Measurements from ENCODE around the gene THBS2.

The THBS2 gene

GRCh38 chr6:169233181-169233580 is 20.5 kb downstream of the THBS2 start:
- Mint-ChIP-seq H3K9me3 (peaks cover 13% of the 10 kb centered on the region), H3K27ac (no peak overlapping the region), H3K4me3 (no peak overlapping the region), H3K4me1 (peaks cover 14% of the 10 kb centered on the region), H3K36me3 (peaks cover 7% of the 10 kb centered on the region)
- DNase-seq (ENCODE audit: low spot score in 2 of 2) (no peak), ATAC-seq (no peak)

GRCh38 chr6:169232507-169232931 is 21.1 kb downstream of the THBS2 start:
- H3K27ac Mint-ChIP-seq: no peak overlapping the region
- DNase-seq (ENCODE audit: low spot score in 2 of 2) (no peak), ATAC-seq (no peak)

GRCh38 chr6:169231790-169232506 is 21.7 kb downstream of the THBS2 start:
- Mint-ChIP-seq H3K9me3 (peaks cover 13% of the 10 kb centered on the region), H3K4me3 (no peak overlapping the region), H3K4me1 (peaks cover 14% of the 10 kb centered on the region)

More at GRCh38 chr6:169232507-169232931, 21.1 kb downstream of the THBS2 start:
- Mint-ChIP-seq H3K4me1 (peaks cover 14% of the 10 kb centered on the region), H3K36me3 (peaks cover 7% of the 10 kb centered on the region), H3K4me3 (no peak overlapping the region), H3K9me3 (peaks cover 13% of the 10 kb centered on the region)

DNA sequence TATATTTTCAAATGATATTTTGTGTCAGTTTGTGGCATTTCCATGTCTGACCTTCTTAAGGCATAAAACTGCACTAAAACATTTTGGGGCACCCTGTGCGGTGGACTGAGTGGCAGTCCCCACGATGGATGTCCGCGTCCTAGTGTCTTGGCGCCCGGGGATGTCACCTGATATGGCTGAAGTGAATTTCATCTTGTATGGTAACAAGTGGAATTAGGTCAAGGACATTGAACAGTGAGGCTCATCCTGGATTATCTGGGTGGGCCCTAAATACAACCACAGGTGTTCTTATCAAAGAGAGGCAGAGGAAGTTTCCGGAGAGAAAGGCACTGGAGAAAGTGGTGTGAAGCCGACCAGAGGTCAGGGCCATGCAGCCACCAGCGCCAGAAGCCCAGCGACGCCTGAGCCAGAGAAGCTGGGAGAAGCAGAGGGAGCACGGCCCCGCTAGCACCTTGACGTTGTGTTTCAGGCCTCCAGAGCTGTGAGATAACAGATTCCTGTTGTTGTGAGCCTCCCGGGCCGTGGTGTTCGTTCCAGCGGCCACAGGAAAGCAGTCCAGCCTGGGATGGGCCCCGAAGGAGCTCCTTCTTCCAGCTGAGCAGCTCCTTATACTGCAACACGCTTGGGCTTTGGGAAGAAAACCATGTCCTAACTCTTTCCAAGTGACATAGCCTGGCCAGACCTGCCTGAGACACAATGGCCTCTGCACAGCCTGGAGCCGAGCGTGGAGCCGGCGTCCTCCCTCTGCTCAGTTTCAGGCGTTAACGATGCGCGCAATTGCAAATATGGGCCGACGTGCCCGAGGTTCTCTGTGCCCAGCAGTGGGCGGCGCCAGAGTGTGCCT is 22.5 kb downstream of the THBS2 start:
- H3K9me3 Mint-ChIP-seq: peaks cover 13% of the 10 kb centered on the region
- peaks cover 7% of the 10 kb centered on the region for H3K36me3 Mint-ChIP-seq
- H3K4me1 Mint-ChIP-seq: peaks cover 14% of the 10 kb centered on the region

More at GRCh38 chr6:169231790-169232506, 21.7 kb downstream of the THBS2 start:
- no peak for DNase-seq (ENCODE audit: low spot score in 2 of 2)
- H3K36me3 Mint-ChIP-seq: peaks cover 7% of the 10 kb centered on the region
- H3K27ac Mint-ChIP-seq: no peak overlapping the region
- ATAC-seq: no peak

DNA sequence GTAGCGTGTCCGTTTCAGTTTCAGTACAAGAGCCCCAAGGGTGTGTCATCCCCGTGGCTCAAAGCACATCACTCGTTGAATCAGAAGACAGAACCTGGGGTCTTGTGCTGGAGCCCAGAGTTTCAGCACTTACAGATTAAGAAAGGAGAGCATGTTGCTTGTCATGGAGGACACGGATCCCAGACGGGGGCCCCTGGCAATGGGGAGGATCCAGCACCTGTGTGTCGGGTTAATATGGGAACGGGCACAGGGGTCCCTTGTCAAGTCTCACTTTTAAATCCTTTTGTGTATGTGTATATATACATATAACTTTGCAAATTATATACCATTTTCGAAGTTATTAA is 23.4 kb downstream of the THBS2 start:
- H3K4me3 Mint-ChIP-seq: no peak overlapping the region
- peaks cover 14% of the 10 kb centered on the region for H3K4me1 Mint-ChIP-seq
- ATAC-seq (no peak), DNase-seq (ENCODE audit: low spot score in 2 of 2) (no peak)
- H3K27ac Mint-ChIP-seq: no peak overlapping the region
- H3K9me3 Mint-ChIP-seq: peaks cover 13% of the 10 kb centered on the region
- peaks cover 7% of the 10 kb centered on the region for H3K36me3 Mint-ChIP-seq

More for the DNA sequence above, 22.5 kb downstream of the THBS2 start:
- DNase-seq (ENCODE audit: low spot score in 2 of 2) (no peak), ATAC-seq (no peak)
- Mint-ChIP-seq H3K4me3 (no peak overlapping the region), H3K27ac (no peak overlapping the region)

DNA sequence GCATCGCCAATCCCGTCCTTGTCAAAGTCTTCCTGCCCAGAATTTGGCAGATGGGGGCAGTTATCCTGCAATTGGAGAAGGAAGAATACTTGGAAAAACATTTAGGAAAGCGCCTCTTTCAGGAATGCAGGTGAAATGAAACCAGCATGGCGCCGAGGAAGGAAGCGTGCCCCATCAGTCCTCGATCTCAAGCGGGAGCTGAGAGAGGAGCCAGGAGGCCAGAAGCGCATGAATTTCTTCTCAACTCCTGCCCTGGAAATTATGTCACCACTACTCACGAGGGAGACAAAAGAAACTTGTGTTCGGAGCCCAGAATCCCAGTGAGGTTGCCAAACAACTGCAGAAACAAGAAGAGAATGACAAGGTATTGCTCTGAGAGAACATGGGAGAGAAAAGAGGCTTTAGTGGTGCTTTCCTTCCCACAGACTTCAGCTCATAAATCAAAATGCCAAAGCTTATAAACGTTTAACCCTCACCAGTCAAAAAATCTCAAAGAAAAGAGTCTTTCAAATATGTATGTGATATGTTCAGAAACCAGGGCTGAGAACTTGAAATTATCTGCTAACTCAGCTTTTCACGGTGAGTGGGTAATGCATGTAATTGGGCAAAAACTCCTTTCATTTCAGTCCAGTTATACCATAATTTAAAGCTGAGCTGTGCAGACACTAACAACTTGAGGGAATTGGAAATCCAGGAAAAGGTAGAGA is 23.9 kb downstream of the THBS2 start:
- ATAC-seq (no peak), DNase-seq (ENCODE audit: low spot score in 2 of 2) (no peak)

GRCh38 chr6:169227116-169227515 is 26.5 kb downstream of the THBS2 start:
- Mint-ChIP-seq H3K4me3 (no peak overlapping the region), H3K27ac (no peak overlapping the region), H3K9me3 (no peaks in the 10 kb centered on the region), H3K4me1 (no peaks in the 10 kb centered on the region), H3K36me3 (no peaks in the 10 kb centered on the region)
- DNase-seq (ENCODE audit: low spot score in 2 of 2): no peak
- no peak for ATAC-seq

More for the DNA sequence above, 23.9 kb downstream of the THBS2 start:
- H3K9me3 Mint-ChIP-seq: peaks cover 13% of the 10 kb centered on the region
- H3K4me3 Mint-ChIP-seq: no peak overlapping the region
- H3K36me3 Mint-ChIP-seq: peaks cover 7% of the 10 kb centered on the region
- H3K4me1 Mint-ChIP-seq: peaks cover 14% of the 10 kb centered on the region
- H3K27ac Mint-ChIP-seq: no peak overlapping the region

DNA sequence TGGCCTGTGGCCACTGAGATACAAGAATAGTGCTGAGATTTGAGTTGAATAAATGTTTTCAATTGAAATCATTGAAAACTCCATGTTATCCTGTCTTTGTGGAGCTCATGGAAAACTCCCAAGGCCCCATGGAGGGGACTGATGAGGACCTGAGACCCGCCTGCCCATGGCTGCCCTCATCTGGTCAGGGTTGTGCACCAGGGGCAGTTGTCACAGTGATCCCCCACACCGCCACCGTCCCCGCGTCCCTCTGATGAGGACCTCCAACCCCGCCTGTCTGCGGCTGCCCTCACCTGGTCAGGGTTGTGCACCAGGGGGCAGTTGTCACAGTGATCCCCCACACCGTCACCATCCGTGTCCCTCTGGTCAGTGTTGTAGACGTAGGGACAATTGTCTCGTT is 27.8 kb downstream of the THBS2 start:
- Mint-ChIP-seq H3K36me3 (no peaks in the 10 kb centered on the region), H3K4me3 (no peak overlapping the region), H3K27ac (no peak overlapping the region), H3K4me1 (no peaks in the 10 kb centered on the region), H3K9me3 (no peaks in the 10 kb centered on the region)
- DNase-seq (ENCODE audit: low spot score in 2 of 2) (no peak), ATAC-seq (no peak)

DNA sequence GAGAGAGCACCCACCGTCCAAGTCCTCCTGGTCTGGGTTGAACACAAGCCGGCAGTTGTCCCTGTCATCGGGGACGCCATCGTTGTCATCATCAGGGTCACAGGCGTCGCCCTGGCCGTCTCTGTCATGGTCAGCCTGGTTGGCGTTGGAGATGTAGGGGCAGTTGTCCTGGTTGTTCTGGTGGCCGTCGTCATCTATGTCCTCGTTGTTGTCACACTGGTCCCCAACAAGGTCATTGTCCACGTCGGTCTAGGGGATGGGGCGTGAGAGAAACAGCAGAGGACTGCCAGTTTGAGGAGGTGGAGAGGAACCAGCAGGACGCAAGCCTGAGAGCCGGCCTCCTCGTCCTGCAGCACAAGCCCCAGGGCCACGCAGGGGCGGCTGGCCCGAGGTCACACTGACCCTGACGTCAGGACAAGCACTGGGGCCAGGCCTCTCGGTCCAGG is 28.5 kb downstream of the THBS2 start:
- H3K4me3 Mint-ChIP-seq: no peak overlapping the region
- no peak overlapping the region for H3K27ac Mint-ChIP-seq
- no peak for ATAC-seq
- DNase-seq (ENCODE audit: low spot score in 2 of 2): no peak
- H3K4me1 Mint-ChIP-seq: no peaks in the 10 kb centered on the region
- H3K9me3 Mint-ChIP-seq: no peaks in the 10 kb centered on the region
- H3K36me3 Mint-ChIP-seq: no peaks in the 10 kb centered on the region

DNA sequence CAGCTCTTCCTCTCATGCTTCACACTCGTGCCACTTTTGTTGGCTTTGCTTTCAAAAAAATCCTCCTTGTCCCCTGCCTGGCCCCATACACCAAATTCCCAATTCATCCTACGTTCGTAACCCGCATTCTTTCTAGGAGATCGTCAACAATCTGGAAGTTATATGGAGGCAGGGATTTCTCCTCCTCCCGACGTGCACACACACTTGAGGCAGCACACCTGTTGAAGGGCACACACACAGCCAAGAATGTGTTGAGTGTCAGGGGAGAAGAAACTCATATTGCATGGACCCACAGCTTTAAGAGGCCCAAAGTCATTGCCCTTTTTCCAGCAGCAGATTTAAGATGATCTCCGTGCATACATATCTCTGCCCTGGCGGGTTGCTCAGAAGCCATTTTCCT is 28.9 kb downstream of the THBS2 start:
- no peak overlapping the region for H3K27ac Mint-ChIP-seq
- no peaks in the 10 kb centered on the region for H3K4me1 Mint-ChIP-seq
- H3K9me3 Mint-ChIP-seq: no peaks in the 10 kb centered on the region
- DNase-seq (ENCODE audit: low spot score in 2 of 2) (no peak), ATAC-seq (no peak)
- H3K4me3 Mint-ChIP-seq: no peak overlapping the region
- no peaks in the 10 kb centered on the region for H3K36me3 Mint-ChIP-seq

- Mint-ChIP-seq H3K4me1 (no peaks in the 10 kb centered on the region), H3K4me3 (no peak overlapping the region), H3K27ac (no peak overlapping the region), H3K36me3 (no peaks in the 10 kb centered on the region), H3K9me3 (no peaks in the 10 kb centered on the region)
- ATAC-seq (no peak), DNase-seq (ENCODE audit: low spot score in 2 of 2) (no peak)
These were observed 29.4 kb downstream of the THBS2 start for GRCh38 chr6:169224185-169224695.

GRCh38 chr6:169223006-169223405 is 30.6 kb downstream of the THBS2 start:
- no peak for DNase-seq (ENCODE audit: low spot score in 2 of 2)
- Mint-ChIP-seq H3K4me3 (no peak overlapping the region), H3K9me3 (peaks cover 9% of the 10 kb centered on the region), H3K36me3 (no peaks in the 10 kb centered on the region), H3K4me1 (no peaks in the 10 kb centered on the region), H3K27ac (no peak overlapping the region)
- no peak for ATAC-seq

GRCh38 chr6:169222126-169222525 is 31.5 kb downstream of the THBS2 start:
- H3K9me3 Mint-ChIP-seq: peaks cover 12% of the 10 kb centered on the region
- no peak for ATAC-seq
- no peaks in the 10 kb centered on the region for H3K4me1 Mint-ChIP-seq
- no peak overlapping the region for H3K27ac Mint-ChIP-seq
- H3K4me3 Mint-ChIP-seq: no peak overlapping the region
- H3K36me3 Mint-ChIP-seq: no peaks in the 10 kb centered on the region
- no peak for DNase-seq (ENCODE audit: low spot score in 2 of 2)

GRCh38 chr6:169221264-169221663 is 32.4 kb downstream of the THBS2 start:
- Mint-ChIP-seq H3K27ac (no peak overlapping the region), H3K9me3 (peaks cover 12% of the 10 kb centered on the region), H3K4me3 (no peak overlapping the region), H3K36me3 (no peaks in the 10 kb centered on the region), H3K4me1 (no peaks in the 10 kb centered on the region)
- DNase-seq (ENCODE audit: low spot score in 2 of 2) (no peak), ATAC-seq (no peak)

Data from stimulated activated effector memory CD8-positive, alpha-beta T cell treated with anti-CD3 and anti-CD28 coated beads, Interleukin-12 subunit alpha, Interleukin-12 subunit beta, amount 100 ng/mL, for 72 hours (primary cell).